ENCODE results near the gene MED25.

The MED25 gene

GRCh38 chr19:49863254-49863934 lies 45.3 kb downstream of the MED25 start:
- no peak overlapping the region for H3K4me3 ChIP-seq (ENCODE audit: severe bottlenecking)
- H3K4me1 ChIP-seq (ENCODE audit: insufficient read depth, poor library complexity, severe bottlenecking) = peaks cover 10% of the 10 kb centered on the region
- H3K36me3 ChIP-seq (ENCODE audit: low read depth) = peaks cover 64% of the 10 kb centered on the region
- ATAC-seq (ENCODE audit: low read depth) (no peak), DNase-seq (ENCODE audit: low spot score) (no peak)
- H3K27me3 ChIP-seq (ENCODE audit: insufficient read depth, poor library complexity, severe bottlenecking) = no peaks in the 10 kb centered on the region
- H3K9me3 ChIP-seq (ENCODE audit: severe bottlenecking) = no peaks in the 10 kb centered on the region
- no peak overlapping the region for H3K27ac ChIP-seq (ENCODE audit: poor library complexity, severe bottlenecking)
- TF ChIP-seq, protein P1, sequence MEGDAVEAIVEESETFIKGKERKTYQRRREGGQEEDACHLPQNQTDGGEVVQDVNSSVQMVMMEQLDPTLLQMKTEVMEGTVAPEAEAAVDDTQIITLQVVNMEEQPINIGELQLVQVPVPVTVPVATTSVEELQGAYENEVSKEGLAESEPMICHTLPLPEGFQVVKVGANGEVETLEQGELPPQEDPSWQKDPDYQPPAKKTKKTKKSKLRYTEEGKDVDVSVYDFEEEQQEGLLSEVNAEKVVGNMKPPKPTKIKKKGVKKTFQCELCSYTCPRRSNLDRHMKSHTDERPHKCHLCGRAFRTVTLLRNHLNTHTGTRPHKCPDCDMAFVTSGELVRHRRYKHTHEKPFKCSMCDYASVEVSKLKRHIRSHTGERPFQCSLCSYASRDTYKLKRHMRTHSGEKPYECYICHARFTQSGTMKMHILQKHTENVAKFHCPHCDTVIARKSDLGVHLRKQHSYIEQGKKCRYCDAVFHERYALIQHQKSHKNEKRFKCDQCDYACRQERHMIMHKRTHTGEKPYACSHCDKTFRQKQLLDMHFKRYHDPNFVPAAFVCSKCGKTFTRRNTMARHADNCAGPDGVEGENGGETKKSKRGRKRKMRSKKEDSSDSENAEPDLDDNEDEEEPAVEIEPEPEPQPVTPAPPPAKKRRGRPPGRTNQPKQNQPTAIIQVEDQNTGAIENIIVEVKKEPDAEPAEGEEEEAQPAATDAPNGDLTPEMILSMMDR (IDR thresholded peaks at IDR 0.05; ENCODE audit: poor library complexity, severe bottlenecking) = no peak

DNA sequence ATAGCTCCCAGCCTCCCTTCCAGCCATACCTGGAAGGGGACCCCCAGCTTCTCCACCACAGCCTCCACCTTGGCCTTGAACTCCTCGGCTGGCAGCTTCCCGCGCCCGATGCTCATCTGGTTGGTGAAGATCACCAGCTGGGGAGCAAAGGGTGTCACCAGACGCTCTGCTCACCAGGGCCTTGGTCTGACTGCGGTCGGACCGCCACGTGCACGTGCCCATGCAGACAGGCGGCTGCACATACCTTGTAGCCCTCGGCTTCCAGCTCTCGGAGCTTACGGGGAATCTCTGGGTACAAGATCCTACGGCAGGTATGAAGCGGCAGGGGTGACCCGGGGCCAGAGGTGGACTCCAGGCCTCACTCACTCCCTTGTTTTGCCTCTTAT lies 45.8 kb downstream of the MED25 start:
- TF ChIP-seq, protein P1 (IDR thresholded peaks at IDR 0.05; ENCODE audit: poor library complexity, severe bottlenecking) = no peak
- no peaks in the 10 kb centered on the region for H3K27me3 ChIP-seq (ENCODE audit: insufficient read depth, poor library complexity, severe bottlenecking)
- peaks cover 59% of the 10 kb centered on the region for H3K36me3 ChIP-seq (ENCODE audit: low read depth)
- no peaks in the 10 kb centered on the region for H3K9me3 ChIP-seq (ENCODE audit: severe bottlenecking)
- no peak overlapping the region for H3K4me3 ChIP-seq (ENCODE audit: severe bottlenecking)
- H3K4me1 ChIP-seq (ENCODE audit: insufficient read depth, poor library complexity, severe bottlenecking) = peaks cover 15% of the 10 kb centered on the region
- DNase-seq (ENCODE audit: low spot score) (no peak), ATAC-seq (ENCODE audit: low read depth) (no peak)
- no peak overlapping the region for H3K27ac ChIP-seq (ENCODE audit: poor library complexity, severe bottlenecking)

GRCh38 chr19:49864890-49865289 lies 46.8 kb downstream of the MED25 start:
- no peak for ATAC-seq (ENCODE audit: low read depth)
- DNase-seq (ENCODE audit: low spot score) = no peak
- Histone ChIP-seq H3K36me3 (ENCODE audit: low read depth) (peaks cover 50% of the 10 kb centered on the region), H3K9me3 (ENCODE audit: severe bottlenecking) (no peaks in the 10 kb centered on the region), H3K27me3 (ENCODE audit: insufficient read depth, poor library complexity, severe bottlenecking) (no peaks in the 10 kb centered on the region), H3K4me3 (ENCODE audit: severe bottlenecking) (no peak overlapping the region), H3K4me1 (ENCODE audit: insufficient read depth, poor library complexity, severe bottlenecking) (peaks cover 15% of the 10 kb centered on the region), H3K27ac (ENCODE audit: poor library complexity, severe bottlenecking) (no peak overlapping the region)
- TF ChIP-seq, protein P1 (IDR thresholded peaks at IDR 0.05; ENCODE audit: poor library complexity, severe bottlenecking) = no peak

- H3K9me3 ChIP-seq (ENCODE audit: severe bottlenecking) = no peaks in the 10 kb centered on the region
- TF ChIP-seq, protein P1 (IDR thresholded peaks at IDR 0.05; ENCODE audit: poor library complexity, severe bottlenecking) = no peak
- H3K36me3 ChIP-seq (ENCODE audit: low read depth) = peaks cover 37% of the 10 kb centered on the region
- peak within 1 kb of the TSS; percentile 83 for H3K27ac ChIP-seq (ENCODE audit: poor library complexity, severe bottlenecking)
- DNase-seq (ENCODE audit: low spot score) = peak; percentile 93
- ATAC-seq (ENCODE audit: low read depth) = peak; percentile 53
- H3K27me3 ChIP-seq (ENCODE audit: insufficient read depth, poor library complexity, severe bottlenecking) = no peaks in the 10 kb centered on the region
- H3K4me3 ChIP-seq (ENCODE audit: severe bottlenecking) = peak within 1 kb of the TSS; percentile 91
- peaks cover 15% of the 10 kb centered on the region for H3K4me1 ChIP-seq (ENCODE audit: insufficient read depth, poor library complexity, severe bottlenecking)
Observed at GRCh38 chr19:49866933-49867782, 49.1 kb downstream of the MED25 start, which contains the start of gene PNKP. Gene PNKP, minus strand, starts transcription at chr19:49867576. Its CDS starts 372 bp downstream, at chr19:49867204.
